Chondrocyte (in vitro differentiated cells): ENCODE measurements around the gene GRIK3. TPM values are rescaled to one million over a fixed set of nuclear protein-coding genes. Genes with fewer than 3 reads are reported as not detected.

Experiments
- DNase-seq: peaks from one replicate; pipeline ENCODE4 v3.0.0; 2021; ENCODE audit warnings: mixed read lengths, low spot score
- H3K27ac Mint-ChIP-seq: one replicate; pipeline ENCODE4 v1.8.0; 2021; ENCODE audit warnings: mild to moderate bottlenecking, moderate library complexity, mixed read lengths; ENCODE audit not compliant: unreplicated experiment
- H3K27me3 Mint-ChIP-seq: 2 replicates; pipeline ENCODE4 v1.8.0; 2021; ENCODE audit warnings: low read depth, mixed read lengths
- H3K36me3 Mint-ChIP-seq: 2 replicates; pipeline ENCODE4 v1.8.0; 2021; ENCODE audit warnings: low read depth, mixed read lengths
- H3K4me1 Mint-ChIP-seq: 2 replicates; pipeline ENCODE4 v1.8.0; 2021; ENCODE audit warnings: low read depth, mild to moderate bottlenecking, mixed read lengths
- H3K4me3 Mint-ChIP-seq: one replicate; pipeline ENCODE4 v1.8.0; 2021; ENCODE audit warnings: mild to moderate bottlenecking, moderate library complexity, mixed read lengths; ENCODE audit not compliant: unreplicated experiment
- H3K9me3 Mint-ChIP-seq: 2 replicates; pipeline ENCODE4 v1.8.0; 2021; ENCODE audit warnings: low read depth, mixed read lengths
- total RNA-seq: library from RNA; stranded (reverse); gene quantifications from 3 replicates; pipeline ENCODE4 v1.2.1, GENCODE V29; 2021
- TF ChIP-seq, protein P1 (sequence below): fragments of 200-600 bp; sonication (generic); IDR thresholded peaks from 2 replicates; pipeline ENCODE4 v1.5.0; 2021; ENCODE audit warnings: antibody characterized with exemption, mild to moderate bottlenecking, moderate library complexity

Gene GRIK3
- total RNA-seq, 1 donor from 2014 or later, result not detected

GRCh38 chr1:36797761-36798160 is 236.6 kb downstream of the GRIK3 start:
- Mint-ChIP-seq H3K27ac (no peak overlapping the region), H3K9me3 (peaks cover 3% of the 10 kb centered on the region), H3K4me3 (no peak overlapping the region), H3K36me3 (no peaks in the 10 kb centered on the region), H3K27me3 (no peaks in the 10 kb centered on the region), H3K4me1 (no peaks in the 10 kb centered on the region)
- DNase-seq, result no peak
- TF ChIP-seq, protein P1, sequence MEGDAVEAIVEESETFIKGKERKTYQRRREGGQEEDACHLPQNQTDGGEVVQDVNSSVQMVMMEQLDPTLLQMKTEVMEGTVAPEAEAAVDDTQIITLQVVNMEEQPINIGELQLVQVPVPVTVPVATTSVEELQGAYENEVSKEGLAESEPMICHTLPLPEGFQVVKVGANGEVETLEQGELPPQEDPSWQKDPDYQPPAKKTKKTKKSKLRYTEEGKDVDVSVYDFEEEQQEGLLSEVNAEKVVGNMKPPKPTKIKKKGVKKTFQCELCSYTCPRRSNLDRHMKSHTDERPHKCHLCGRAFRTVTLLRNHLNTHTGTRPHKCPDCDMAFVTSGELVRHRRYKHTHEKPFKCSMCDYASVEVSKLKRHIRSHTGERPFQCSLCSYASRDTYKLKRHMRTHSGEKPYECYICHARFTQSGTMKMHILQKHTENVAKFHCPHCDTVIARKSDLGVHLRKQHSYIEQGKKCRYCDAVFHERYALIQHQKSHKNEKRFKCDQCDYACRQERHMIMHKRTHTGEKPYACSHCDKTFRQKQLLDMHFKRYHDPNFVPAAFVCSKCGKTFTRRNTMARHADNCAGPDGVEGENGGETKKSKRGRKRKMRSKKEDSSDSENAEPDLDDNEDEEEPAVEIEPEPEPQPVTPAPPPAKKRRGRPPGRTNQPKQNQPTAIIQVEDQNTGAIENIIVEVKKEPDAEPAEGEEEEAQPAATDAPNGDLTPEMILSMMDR, result no peak

DNA sequence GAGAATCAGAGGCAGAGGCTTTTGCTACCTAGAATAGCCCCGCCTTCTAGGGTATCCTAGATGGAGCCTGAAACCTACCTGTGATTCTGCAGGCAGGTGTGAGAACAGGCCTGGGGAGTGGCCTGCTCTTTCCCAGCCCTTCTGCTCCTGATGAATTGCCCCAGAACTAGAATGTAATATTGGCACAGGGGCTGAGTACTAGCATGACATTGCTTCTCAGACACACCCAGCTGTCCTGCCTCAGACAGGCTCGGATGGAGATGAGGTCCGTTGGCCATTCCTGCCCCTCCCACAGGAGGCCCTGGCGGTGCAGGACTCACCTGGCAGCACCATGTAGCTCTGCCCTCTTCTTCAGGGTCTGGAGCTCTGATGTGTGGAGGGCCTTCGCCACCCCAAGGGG is 237.6 kb downstream of the GRIK3 start:
- DNase-seq, result no peak

GRCh38 chr1:36796106-36796590 is 238.2 kb downstream of the GRIK3 start:
- TF ChIP-seq, protein P1, result no peak
- Mint-ChIP-seq H3K27ac (no peak overlapping the region), H3K36me3 (no peaks in the 10 kb centered on the region), H3K27me3 (peaks cover under 1% of the 10 kb centered on the region), H3K9me3 (peaks cover 3% of the 10 kb centered on the region), H3K4me1 (no peaks in the 10 kb centered on the region), H3K4me3 (no peak overlapping the region)
- DNase-seq, result no peak

More for the DNA sequence above, 237.6 kb downstream of the GRIK3 start:
- Mint-ChIP-seq H3K4me3 (no peak overlapping the region), H3K27ac (no peak overlapping the region), H3K36me3 (no peaks in the 10 kb centered on the region), H3K4me1 (no peaks in the 10 kb centered on the region), H3K9me3 (peaks cover 3% of the 10 kb centered on the region), H3K27me3 (no peaks in the 10 kb centered on the region)
- TF ChIP-seq, protein P1, result no peak

GRCh38 chr1:36794460-36794859 is 239.9 kb downstream of the GRIK3 start:
- Mint-ChIP-seq H3K27me3 (peaks cover 2% of the 10 kb centered on the region), H3K36me3 (no peaks in the 10 kb centered on the region)
- TF ChIP-seq, protein P1, result no peak

DNA sequence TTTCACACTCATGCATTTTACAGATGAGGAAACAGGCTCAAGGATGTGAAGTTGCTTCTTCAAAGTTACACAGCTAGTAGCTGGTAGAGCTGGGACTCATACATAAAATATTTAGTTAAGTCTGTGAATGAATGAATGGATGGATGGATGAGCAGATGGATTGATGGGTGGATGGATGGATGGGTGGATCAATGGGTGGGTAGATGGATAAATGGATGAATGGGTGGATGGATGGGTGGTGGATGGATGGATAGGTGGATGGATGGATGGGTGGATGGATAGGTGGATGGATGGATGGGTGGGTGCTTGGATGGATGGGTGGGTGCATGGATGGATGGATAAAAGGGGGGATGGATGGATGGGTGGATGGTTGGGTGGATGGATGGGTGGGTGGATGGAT is 240.9 kb downstream of the GRIK3 start:
- peaks cover 3% of the 10 kb centered on the region for H3K9me3 Mint-ChIP-seq
- TF ChIP-seq, protein P1, result no peak
- no peak for DNase-seq
- H3K27ac Mint-ChIP-seq, result no peak overlapping the region
- peaks cover 6% of the 10 kb centered on the region for H3K27me3 Mint-ChIP-seq
- no peak overlapping the region for H3K4me3 Mint-ChIP-seq
- H3K4me1 Mint-ChIP-seq, result no peaks in the 10 kb centered on the region
- H3K36me3 Mint-ChIP-seq, result no peaks in the 10 kb centered on the region

More at GRCh38 chr1:36794460-36794859, 239.9 kb downstream of the GRIK3 start:
- DNase-seq, result no peak
- no peak overlapping the region for H3K27ac Mint-ChIP-seq
- H3K4me1 Mint-ChIP-seq, result no peaks in the 10 kb centered on the region
- peaks cover 3% of the 10 kb centered on the region for H3K9me3 Mint-ChIP-seq
- no peak overlapping the region for H3K4me3 Mint-ChIP-seq
